ENCODE results near the gene NTNG1. TPM values are rescaled to one million over a fixed set of nuclear protein-coding genes. Genes with fewer than 3 reads are reported as not detected.
A peak's percentile ranks its signal among the peaks of the same experiment; 100 is the strongest.

The NTNG1 gene
- total RNA-seq, 2 experiments from 2014 or later = 2.3 to 5.9 TPM

DNA sequence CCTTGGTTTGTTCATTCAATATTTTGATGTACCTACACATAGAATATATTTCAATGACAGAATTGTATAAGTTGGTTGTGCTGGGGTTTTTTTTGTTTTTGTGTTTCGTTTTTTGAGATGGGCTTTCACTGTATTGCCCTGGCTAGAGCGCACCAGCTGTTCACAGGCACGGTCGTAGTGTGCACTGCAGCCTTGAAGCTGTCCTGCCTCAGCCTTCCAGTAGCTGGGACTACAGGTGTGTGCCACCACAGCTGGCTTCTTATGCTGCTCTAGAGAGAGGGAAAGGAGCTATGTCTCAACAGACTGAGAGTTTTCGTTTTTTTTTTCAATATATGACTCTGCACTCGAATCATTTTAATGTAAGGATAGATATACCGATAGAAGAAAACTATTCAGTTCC lies 102.6 kb downstream of the NTNG1 start:
- Histone ChIP-seq H4K20me1 (ENCODE audit: insufficient read depth, low read length) (no peaks in the 10 kb centered on the region), H3K79me2 (ENCODE audit: insufficient read depth, low read depth, low read length) (no peaks in the 10 kb centered on the region), H3K4me3 (ENCODE audit: low read depth, low read length, poor library complexity, severe bottlenecking) (no peak overlapping the region), H2AFZ (ENCODE audit: low read length) (no peak overlapping the region), H3K4me1 (ENCODE audit: insufficient read depth, low read length, poor library complexity, severe bottlenecking) (peaks cover 32% of the 10 kb centered on the region), H3K4me2 (ENCODE audit: low read length) (no peak overlapping the region), H3K9me2 (ENCODE audit: insufficient read depth, low read length) (no peaks in the 10 kb centered on the region), H3K9me3 (ENCODE audit: low read length) (no peaks in the 10 kb centered on the region), H3K36me3 (ENCODE audit: insufficient read depth, low read length) (no peaks in the 10 kb centered on the region), H3K27ac (ENCODE audit: low read depth, low read length, poor library complexity, severe bottlenecking) (no peak overlapping the region)
- CTCF ChIA-PET (ENCODE audit: unreplicated experiment) = no interaction called here
- intact Hi-C loops (cut with micrococcal nuclease; ENCODE audit: unreplicated experiment) = no loop called here
- BruUV-seq (replicated peaks) = no TSS peak
- POLR2A ChIA-PET = interaction anchor here (0.6 kb wide), 1 partner anchor 403 kb away, joined by 3 read pairs; no protein-coding TSS in a partner anchor
- no peak for DNase-seq (ENCODE audit: low spot score)
- TF ChIP-seq, protein P1, sequence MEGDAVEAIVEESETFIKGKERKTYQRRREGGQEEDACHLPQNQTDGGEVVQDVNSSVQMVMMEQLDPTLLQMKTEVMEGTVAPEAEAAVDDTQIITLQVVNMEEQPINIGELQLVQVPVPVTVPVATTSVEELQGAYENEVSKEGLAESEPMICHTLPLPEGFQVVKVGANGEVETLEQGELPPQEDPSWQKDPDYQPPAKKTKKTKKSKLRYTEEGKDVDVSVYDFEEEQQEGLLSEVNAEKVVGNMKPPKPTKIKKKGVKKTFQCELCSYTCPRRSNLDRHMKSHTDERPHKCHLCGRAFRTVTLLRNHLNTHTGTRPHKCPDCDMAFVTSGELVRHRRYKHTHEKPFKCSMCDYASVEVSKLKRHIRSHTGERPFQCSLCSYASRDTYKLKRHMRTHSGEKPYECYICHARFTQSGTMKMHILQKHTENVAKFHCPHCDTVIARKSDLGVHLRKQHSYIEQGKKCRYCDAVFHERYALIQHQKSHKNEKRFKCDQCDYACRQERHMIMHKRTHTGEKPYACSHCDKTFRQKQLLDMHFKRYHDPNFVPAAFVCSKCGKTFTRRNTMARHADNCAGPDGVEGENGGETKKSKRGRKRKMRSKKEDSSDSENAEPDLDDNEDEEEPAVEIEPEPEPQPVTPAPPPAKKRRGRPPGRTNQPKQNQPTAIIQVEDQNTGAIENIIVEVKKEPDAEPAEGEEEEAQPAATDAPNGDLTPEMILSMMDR (conservative IDR thresholded peaks at IDR 0.05; ENCODE audit: low read length) = no peak
- TF ChIP-seq EZH2phosphoT487 (IDR thresholded peaks at IDR 0.05; ENCODE audit: borderline replicate concordance, low read depth, low read length) = no peak

DNA sequence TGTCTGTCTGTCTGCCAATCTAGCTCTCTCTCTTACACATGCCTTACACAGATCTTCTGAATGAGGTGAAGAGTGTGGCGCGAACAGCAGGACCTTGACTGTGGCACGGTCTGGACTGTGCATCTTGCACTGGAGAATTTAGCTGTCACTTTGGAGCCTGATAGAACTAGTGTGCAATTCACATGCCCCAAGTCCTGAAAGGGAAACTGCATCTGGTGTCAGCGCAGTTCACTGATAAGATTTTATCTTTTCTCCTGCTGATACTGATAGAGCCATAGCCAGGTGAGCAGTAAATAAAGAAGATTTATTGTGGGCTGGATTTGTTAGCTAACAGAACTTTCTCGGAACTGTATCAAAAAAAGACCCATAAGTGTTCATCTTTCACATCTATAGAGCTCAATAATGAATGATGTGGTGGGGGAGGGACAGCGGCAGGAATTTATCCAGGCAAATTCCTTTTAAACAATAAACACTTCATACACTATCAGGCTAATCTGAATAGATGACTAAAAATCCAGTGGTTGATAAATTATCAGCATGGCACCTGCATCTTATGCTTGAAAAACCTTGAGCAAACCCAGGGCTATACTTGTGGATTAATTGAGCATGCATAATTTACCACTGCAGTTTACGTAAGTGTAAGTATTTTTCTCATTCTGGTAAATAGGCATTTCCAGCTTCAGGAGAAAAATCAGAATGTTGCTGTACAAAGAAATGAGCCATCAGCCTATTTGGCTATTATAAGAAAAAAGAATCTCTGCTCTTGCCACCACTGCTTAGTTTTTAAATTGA lies 104.1 kb downstream of the NTNG1 start:
- H4K20me1 ChIP-seq (ENCODE audit: insufficient read depth, low read length) = no peaks in the 10 kb centered on the region
- H3K36me3 ChIP-seq (ENCODE audit: insufficient read depth, low read length) = no peaks in the 10 kb centered on the region
- no peaks in the 10 kb centered on the region for H3K79me2 ChIP-seq (ENCODE audit: insufficient read depth, low read depth, low read length)
- POLR2A ChIA-PET = interaction anchor here (0.6 to 2.7 kb wide), 9 partner anchors 8 to 114 kb away, joined by 3 to 17 read pairs (median 3); no protein-coding TSS in a partner anchor
- H3K4me3 ChIP-seq (ENCODE audit: low read depth, low read length, poor library complexity, severe bottlenecking) = no peak overlapping the region
- H3K4me2 ChIP-seq (ENCODE audit: low read length) = peak overlapping the region; percentile 10; the same call in 1 of the 2 replicates
- peaks cover 41% of the 10 kb centered on the region for H3K4me1 ChIP-seq (ENCODE audit: insufficient read depth, low read length, poor library complexity, severe bottlenecking)
- no peaks in the 10 kb centered on the region for H3K9me2 ChIP-seq (ENCODE audit: insufficient read depth, low read length)
- peak overlapping the region; percentile 17; the same call in 1 of the 2 replicates for H2AFZ ChIP-seq (ENCODE audit: low read length)
- intact Hi-C loops (cut with micrococcal nuclease; ENCODE audit: unreplicated experiment) = loop anchor here (5.0 kb wide), 1 partner anchor 103 kb away; the partner anchor contains the start of gene NTNG1
- H3K27ac ChIP-seq (ENCODE audit: low read depth, low read length, poor library complexity, severe bottlenecking) = no peak overlapping the region
- DNase-seq (ENCODE audit: low spot score) = no peak
- TF ChIP-seq, protein P1 (conservative IDR thresholded peaks at IDR 0.05; ENCODE audit: low read length) = no peak
- TF ChIP-seq EZH2phosphoT487 (IDR thresholded peaks at IDR 0.05; ENCODE audit: borderline replicate concordance, low read depth, low read length) = no peak
- H3K9me3 ChIP-seq (ENCODE audit: low read length) = no peaks in the 10 kb centered on the region
- CTCF ChIA-PET (ENCODE audit: unreplicated experiment) = no interaction called here
- BruUV-seq (replicated peaks) = no TSS peak
